Hematopoietic multipotent progenitor cell treated with erythropoietin and hydrocortisone succinate and interleukin-3 and kit ligand, for 8 days (in vitro differentiated cells): ENCODE data around the gene OR2A14.
A peak's percentile ranks its signal among the peaks of the same experiment; 100 is the strongest.
"Not testable (repeated sequence)": the region's sequence is repeated elsewhere in the genome, so short reads cannot be mapped to it uniquely, and the experiment has no call there.

Source experiments
- DNase-seq: peaks from one replicate; pipeline ENCODE4 v3.0.0-alpha.2; 2015

Gene OR2A14

GRCh38 chr7:144122876-144123275 lies at the start of gene OR2A14:
TSS of gene OR2A14 (plus strand) at chr7:144123176. CDS start at chr7:144129113, 5,937 bp downstream.
- DNase-seq: no peak

- DNase-seq: no peak
Measured at GRCh38 chr7:144074374-144074773, 48.6 kb upstream of the OR2A14 start.

GRCh38 chr7:144085978-144086377 lies 37.0 kb upstream of the OR2A14 start, which contains the start of gene OR2A12:
TSS of gene OR2A12 (plus strand) at chr7:144086278. CDS start at chr7:144095108, 8,830 bp downstream.
- no peak for DNase-seq

GRCh38 chr7:144086730-144087129 lies 36.2 kb upstream of the OR2A14 start:
- DNase-seq: no peak

- DNase-seq: no peak
Measured at GRCh38 chr7:144087230-144087629, 35.7 kb upstream of the OR2A14 start.

GRCh38 chr7:144090667-144091066 lies 32.3 kb upstream of the OR2A14 start:
- DNase-seq: no peak

- DNase-seq: no peak
Measured at GRCh38 chr7:144098776-144099175, 24.2 kb upstream of the OR2A14 start.

GRCh38 chr7:144100607-144101006 lies 22.4 kb upstream of the OR2A14 start:
- no peak for DNase-seq

GRCh38 chr7:144102041-144102440 lies 20.9 kb upstream of the OR2A14 start:
- DNase-seq: no peak

- no peak for DNase-seq
Measured at GRCh38 chr7:144105211-144105610, 17.8 kb upstream of the OR2A14 start.

GRCh38 chr7:144109283-144109682 lies 13.7 kb upstream of the OR2A14 start, which contains the start of gene OR2A2:
TSS of gene OR2A2 (plus strand) at chr7:144109583. CDS start at chr7:144109583, 0 bp downstream.
- no peak for DNase-seq

GRCh38 chr7:144110272-144110671 lies 12.7 kb upstream of the OR2A14 start:
- DNase-seq: no peak

GRCh38 chr7:144113651-144114050 lies 9.3 kb upstream of the OR2A14 start:
- no peak for DNase-seq

- DNase-seq: peak; percentile 3
Measured at GRCh38 chr7:144118341-144118740, 4.6 kb upstream of the OR2A14 start.

GRCh38 chr7:144127714-144128334 lies 4.8 kb downstream of the OR2A14 start:
- peak; percentile 80 for DNase-seq

GRCh38 chr7:144129601-144130000 lies 6.6 kb downstream of the OR2A14 start:
- not testable (repeated sequence) for DNase-seq

- no peak for DNase-seq
Measured at GRCh38 chr7:144130730-144131129, 7.8 kb downstream of the OR2A14 start.

- no peak for DNase-seq
Measured at GRCh38 chr7:144132262-144132661, 9.3 kb downstream of the OR2A14 start.

- no peak for DNase-seq
Measured at GRCh38 chr7:144133307-144133706, 10.3 kb downstream of the OR2A14 start.

- DNase-seq: no peak
Measured at GRCh38 chr7:144134116-144134515, 11.1 kb downstream of the OR2A14 start.

- no peak for DNase-seq
Measured at GRCh38 chr7:144137501-144137900, 14.5 kb downstream of the OR2A14 start.

GRCh38 chr7:144142187-144142586 lies 19.2 kb downstream of the OR2A14 start:
- no peak for DNase-seq

GRCh38 chr7:144144426-144144825 lies 21.4 kb downstream of the OR2A14 start:
- no peak for DNase-seq

GRCh38 chr7:144148224-144148827 lies 25.4 kb downstream of the OR2A14 start:
- DNase-seq: no peak

GRCh38 chr7:144158861-144159260 lies 35.9 kb downstream of the OR2A14 start:
- DNase-seq: no peak
